ENCODE results near the gene RAMP2.

RAMP2 gene

DNA sequence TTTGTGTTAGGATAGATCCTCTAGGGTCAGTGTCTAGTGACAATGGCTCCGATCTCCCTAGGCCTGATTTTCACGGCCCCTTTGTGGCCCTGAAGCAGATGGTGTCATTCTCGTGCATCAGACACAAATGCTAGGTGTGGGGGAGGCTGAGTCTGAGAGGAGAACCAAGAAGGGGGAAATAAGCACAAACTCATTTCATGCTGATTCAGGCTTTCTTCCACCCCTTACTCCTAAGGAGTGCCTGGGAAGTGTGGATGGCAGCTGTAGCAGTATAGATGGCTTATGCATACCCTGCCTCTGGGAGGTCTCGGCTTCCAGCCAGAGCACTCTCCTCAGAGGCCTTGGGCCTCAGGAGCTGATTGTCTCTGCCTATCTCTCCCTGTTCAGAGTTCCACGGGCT lies 17.5 kb downstream of the RAMP2 start:
- in situ Hi-C loops (cut with HindIII; ENCODE audit: low sequenced_read_pairs): no loop called here
- TF ChIP-seq, protein P1, sequence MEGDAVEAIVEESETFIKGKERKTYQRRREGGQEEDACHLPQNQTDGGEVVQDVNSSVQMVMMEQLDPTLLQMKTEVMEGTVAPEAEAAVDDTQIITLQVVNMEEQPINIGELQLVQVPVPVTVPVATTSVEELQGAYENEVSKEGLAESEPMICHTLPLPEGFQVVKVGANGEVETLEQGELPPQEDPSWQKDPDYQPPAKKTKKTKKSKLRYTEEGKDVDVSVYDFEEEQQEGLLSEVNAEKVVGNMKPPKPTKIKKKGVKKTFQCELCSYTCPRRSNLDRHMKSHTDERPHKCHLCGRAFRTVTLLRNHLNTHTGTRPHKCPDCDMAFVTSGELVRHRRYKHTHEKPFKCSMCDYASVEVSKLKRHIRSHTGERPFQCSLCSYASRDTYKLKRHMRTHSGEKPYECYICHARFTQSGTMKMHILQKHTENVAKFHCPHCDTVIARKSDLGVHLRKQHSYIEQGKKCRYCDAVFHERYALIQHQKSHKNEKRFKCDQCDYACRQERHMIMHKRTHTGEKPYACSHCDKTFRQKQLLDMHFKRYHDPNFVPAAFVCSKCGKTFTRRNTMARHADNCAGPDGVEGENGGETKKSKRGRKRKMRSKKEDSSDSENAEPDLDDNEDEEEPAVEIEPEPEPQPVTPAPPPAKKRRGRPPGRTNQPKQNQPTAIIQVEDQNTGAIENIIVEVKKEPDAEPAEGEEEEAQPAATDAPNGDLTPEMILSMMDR (IDR thresholded peaks at IDR 0.05; ENCODE audit: low read depth, low read length): no peak
- DNase-seq (ENCODE audit: low read depth, low spot score): no peak
- H3K4me3 ChIP-seq (ENCODE audit: low read depth, low read length): no peak overlapping the region

DNA sequence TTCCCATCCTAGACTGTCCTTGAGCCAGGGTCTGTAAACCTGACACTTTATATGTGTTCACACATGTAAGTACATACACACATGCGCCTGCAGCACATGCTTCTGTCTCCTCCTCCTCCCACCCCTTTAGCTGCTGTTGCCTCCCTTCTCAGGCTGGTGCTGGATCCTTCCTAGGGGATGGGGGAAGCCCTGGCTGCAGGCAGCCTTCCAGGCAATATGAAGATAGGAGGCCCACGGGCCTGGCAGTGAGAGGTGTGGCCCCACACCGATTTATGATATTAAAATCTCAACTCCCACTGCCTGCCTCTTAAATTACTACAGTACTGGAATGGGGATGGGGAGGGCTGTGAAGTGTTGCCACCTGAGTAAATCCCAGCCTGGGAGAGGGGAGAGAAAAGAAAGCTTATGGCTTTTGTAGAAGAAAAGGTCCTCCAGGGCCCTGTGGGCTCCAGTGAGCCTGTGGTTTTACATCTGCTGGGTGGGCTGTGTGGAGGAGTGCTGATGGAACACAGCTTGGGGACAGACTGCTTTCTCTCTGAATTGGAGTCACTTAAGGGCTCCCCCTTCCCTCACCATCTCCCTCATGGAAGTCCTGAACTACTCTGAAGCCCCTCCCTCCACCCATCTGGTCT lies 18.4 kb downstream of the RAMP2 start:
- TF ChIP-seq, protein P1 (IDR thresholded peaks at IDR 0.05; ENCODE audit: low read depth, low read length): no peak
- in situ Hi-C loops (cut with HindIII; ENCODE audit: low sequenced_read_pairs): no loop called here
- H3K4me3 ChIP-seq (ENCODE audit: low read depth, low read length): no peak overlapping the region
- no peak for DNase-seq (ENCODE audit: low read depth, low spot score)

- H3K4me3 ChIP-seq (ENCODE audit: low read depth, low read length): peak within 1 kb of the TSS; percentile 70
- in situ Hi-C loops (cut with HindIII; ENCODE audit: low sequenced_read_pairs): no loop called here
- DNase-seq (ENCODE audit: low read depth, low spot score): peak; percentile 43
- TF ChIP-seq, protein P1 (IDR thresholded peaks at IDR 0.05; ENCODE audit: low read depth, low read length): no peak
Measured at GRCh38 chr17:42779936-42780850, 19.2 kb downstream of the RAMP2 start, which contains the start of gene WNK4. WNK4 (plus strand) TSS chr17:42780610; CDS start chr17:42780699, 89 bp downstream.

- peak overlapping the region; percentile 70 for H3K4me3 ChIP-seq (ENCODE audit: low read depth, low read length)
- DNase-seq (ENCODE audit: low read depth, low spot score): no peak
- TF ChIP-seq, protein P1 (IDR thresholded peaks at IDR 0.05; ENCODE audit: low read depth, low read length): no peak
- in situ Hi-C loops (cut with HindIII; ENCODE audit: low sequenced_read_pairs): no loop called here
Measured at GRCh38 chr17:42780851-42781638, 20.0 kb downstream of the RAMP2 start.

- in situ Hi-C loops (cut with HindIII; ENCODE audit: low sequenced_read_pairs): no loop called here
- TF ChIP-seq, protein P1 (IDR thresholded peaks at IDR 0.05; ENCODE audit: low read depth, low read length): no peak
- no peak for DNase-seq (ENCODE audit: low read depth, low spot score)
- peak overlapping the region; percentile 70 for H3K4me3 ChIP-seq (ENCODE audit: low read depth, low read length)
Measured at GRCh38 chr17:42781639-42782165, 20.7 kb downstream of the RAMP2 start.
